Epithelial cell of proximal tubule (primary cell): ENCODE data around the gene PHF1. TPM values are rescaled to one million over a fixed set of nuclear protein-coding genes. Genes with fewer than 3 reads are reported as not detected.
"Not testable (repeated sequence)": the region's sequence is repeated elsewhere in the genome, so short reads cannot be mapped to it uniquely, and the experiment has no call there.

Experiments
- DNase-seq: peaks from one replicate; pipeline ENCODE4 v3.0.0-alpha.2; 2011; ENCODE audit warnings: low read depth
- H3K4me3 ChIP-seq: 2 replicates; pipeline ENCODE4 v1.5.1; 2011; ENCODE audit warnings: low read depth, mild to moderate bottlenecking, low read length
- total RNA-seq: library from RNA; depleted of rRNA; stranded (reverse); fragments of >200 nt; gene quantifications from 2 replicates; pipeline ENCODE4 v1.2.3, GENCODE V29; 2015
- TF ChIP-seq, protein P1 (sequence below): conservative IDR thresholded peaks from 2 replicates; pipeline ENCODE4 v1.5.1; 2012; ENCODE audit warnings: low read depth, mild to moderate bottlenecking, low read length

PHF1 gene
- total RNA-seq, 1 donor from 2014 or later: 25.4 TPM

DNA sequence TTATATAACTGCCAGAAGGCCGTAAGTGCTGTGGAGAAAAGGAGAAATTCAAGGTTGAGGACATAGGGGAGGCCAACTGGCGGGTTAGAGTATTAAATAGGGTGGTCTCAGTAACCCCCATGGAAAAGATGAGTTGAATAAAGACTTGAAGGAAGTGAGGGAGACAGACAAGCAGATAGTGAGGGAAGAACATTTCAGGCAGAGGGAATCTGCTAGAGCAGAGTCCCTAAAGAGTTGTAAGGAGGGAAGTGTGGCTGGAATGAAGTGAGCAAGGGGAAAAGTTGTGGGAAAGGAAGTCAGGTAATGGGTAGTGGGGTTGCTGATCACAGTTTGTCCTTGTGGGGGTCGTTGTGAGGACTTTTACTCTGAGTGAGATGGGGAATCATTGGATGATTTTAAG lies 17.8 kb upstream of the PHF1 start:
- H3K4me3 ChIP-seq: peak overlapping the region; percentile 91
- TF ChIP-seq, protein P1, sequence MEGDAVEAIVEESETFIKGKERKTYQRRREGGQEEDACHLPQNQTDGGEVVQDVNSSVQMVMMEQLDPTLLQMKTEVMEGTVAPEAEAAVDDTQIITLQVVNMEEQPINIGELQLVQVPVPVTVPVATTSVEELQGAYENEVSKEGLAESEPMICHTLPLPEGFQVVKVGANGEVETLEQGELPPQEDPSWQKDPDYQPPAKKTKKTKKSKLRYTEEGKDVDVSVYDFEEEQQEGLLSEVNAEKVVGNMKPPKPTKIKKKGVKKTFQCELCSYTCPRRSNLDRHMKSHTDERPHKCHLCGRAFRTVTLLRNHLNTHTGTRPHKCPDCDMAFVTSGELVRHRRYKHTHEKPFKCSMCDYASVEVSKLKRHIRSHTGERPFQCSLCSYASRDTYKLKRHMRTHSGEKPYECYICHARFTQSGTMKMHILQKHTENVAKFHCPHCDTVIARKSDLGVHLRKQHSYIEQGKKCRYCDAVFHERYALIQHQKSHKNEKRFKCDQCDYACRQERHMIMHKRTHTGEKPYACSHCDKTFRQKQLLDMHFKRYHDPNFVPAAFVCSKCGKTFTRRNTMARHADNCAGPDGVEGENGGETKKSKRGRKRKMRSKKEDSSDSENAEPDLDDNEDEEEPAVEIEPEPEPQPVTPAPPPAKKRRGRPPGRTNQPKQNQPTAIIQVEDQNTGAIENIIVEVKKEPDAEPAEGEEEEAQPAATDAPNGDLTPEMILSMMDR: no peak
- no peak for DNase-seq

DNA sequence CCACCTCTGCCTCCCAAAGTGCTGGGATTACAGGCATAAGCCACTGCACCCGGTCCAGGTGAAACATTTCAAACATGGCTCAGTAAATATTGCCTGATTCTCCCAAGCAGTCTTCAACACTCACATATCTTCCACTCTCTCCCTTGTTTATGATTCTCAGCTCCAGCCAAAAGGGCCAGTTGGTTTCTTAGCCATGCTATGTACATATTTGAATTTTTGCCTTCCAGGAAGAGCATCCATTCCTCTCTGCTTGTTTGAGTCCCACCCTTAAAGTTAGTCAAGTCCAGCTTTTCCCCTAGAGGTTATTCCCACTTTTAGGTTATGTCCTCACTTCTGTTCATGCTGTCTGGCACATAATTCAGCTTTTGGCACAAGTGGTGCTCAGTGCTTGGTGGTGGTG lies 13.3 kb upstream of the PHF1 start:
- no peak overlapping the region for H3K4me3 ChIP-seq
- no peak for DNase-seq
- TF ChIP-seq, protein P1: no peak

DNA sequence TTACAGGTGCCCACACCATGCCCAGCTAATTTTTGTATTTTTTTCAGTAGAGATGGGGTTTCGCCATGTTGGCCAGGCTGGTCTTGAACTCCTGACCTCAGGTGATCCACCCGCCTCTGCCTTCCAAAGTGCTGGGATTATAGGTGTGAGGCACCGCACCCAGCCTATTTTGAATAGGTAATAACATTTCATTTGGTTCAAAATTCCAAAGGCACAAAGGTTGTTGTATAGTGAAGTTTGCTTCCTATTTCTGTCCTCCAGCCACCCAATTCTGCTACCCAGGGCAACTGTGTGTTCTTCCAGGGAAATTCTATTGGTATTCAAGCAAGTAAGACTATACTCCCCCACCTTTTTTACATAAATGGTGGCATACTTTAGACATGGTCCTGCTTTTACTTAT lies 12.2 kb upstream of the PHF1 start:
- DNase-seq, H3K4me3 ChIP-seq: not testable (repeated sequence)

GRCh38 chr6:33399881-33400280 lies 10.9 kb upstream of the PHF1 start:
- H3K4me3 ChIP-seq, DNase-seq: not testable (repeated sequence)

- DNase-seq: no peak
- H3K4me3 ChIP-seq: no peak overlapping the region
- TF ChIP-seq, protein P1: no peak
Observed at GRCh38 chr6:33404884-33405283, 5.9 kb upstream of the PHF1 start.

GRCh38 chr6:33405386-33405940 lies 5.4 kb upstream of the PHF1 start:
- TF ChIP-seq, protein P1: no peak
- H3K4me3 ChIP-seq: no peak overlapping the region
- DNase-seq: no peak

- TF ChIP-seq, protein P1: no peak
- no peak for DNase-seq
- no peak overlapping the region for H3K4me3 ChIP-seq
Observed at GRCh38 chr6:33406126-33406525, 4.7 kb upstream of the PHF1 start.

- no peak for DNase-seq
- TF ChIP-seq, protein P1: peak; percentile 65
- H3K4me3 ChIP-seq: no peak overlapping the region
Observed at GRCh38 chr6:33407132-33407718, 3.6 kb upstream of the PHF1 start.
